ENCODE measurements around the gene NTM.

NTM gene

GRCh38 chr11:131895865-131896264, 525.5 kb downstream of the NTM start:
- Histone ChIP-seq H3K36me3 (ENCODE audit: control insufficient read depth in 2 of 2, insufficient read depth in 1 of 2, low read length in 2 of 2) (no peaks in the 10 kb centered on the region), H3K27ac (ENCODE audit: extremely low read depth, low read depth, low read length) (no peak overlapping the region), H3K4me3 (ENCODE audit: low read depth, low read length) (no peak overlapping the region), H3K9me3 (ENCODE audit: control insufficient read depth, insufficient read depth, low read depth, low read length) (no peaks in the 10 kb centered on the region), H3K4me1 (ENCODE audit: control insufficient read depth, insufficient read depth, low read length) (no peaks in the 10 kb centered on the region)
- TF ChIP-seq ZNF132 (tag by site-specific recombination; IDR thresholded peaks at IDR 0.05; ENCODE audit: borderline replicate concordance) (no peak), TCF7L2 (IDR thresholded peaks at IDR 0.05; ENCODE audit: borderline replicate concordance, low read depth, low read length) (no peak), ZEB2 (tag by site-specific recombination; IDR thresholded peaks at IDR 0.05) (no peak), ZNF660 (tag by site-specific recombination; IDR thresholded peaks at IDR 0.05) (no peak), ZNF670 (tag by site-specific recombination; IDR thresholded peaks at IDR 0.05; ENCODE audit: low read depth) (no peak), AEBP2 (tag by site-specific recombination; IDR thresholded peaks at IDR 0.05; ENCODE audit: borderline replicate concordance) (no peak), ZNF121 (tag by site-specific recombination; IDR thresholded peaks at IDR 0.05) (no peak), KLF1 (tag by site-specific recombination; IDR thresholded peaks at IDR 0.05) (no peak), INSM2 (tag by site-specific recombination; IDR thresholded peaks at IDR 0.05) (no peak), ZNF10 (tag by site-specific recombination; IDR thresholded peaks at IDR 0.05) (no peak)
- ChIA-PET CTCF (interaction anchor here (0.6 to 1.0 kb wide), 2 partner anchors 16 to 684 kb away, joined by 3 read pairs; no protein-coding TSS in a partner anchor), POLR2A (no interaction called here)

- Histone ChIP-seq H3K27ac (ENCODE audit: extremely low read depth, low read depth, low read length) (no peak overlapping the region), H3K4me1 (ENCODE audit: control insufficient read depth, insufficient read depth, low read length) (no peaks in the 10 kb centered on the region), H3K36me3 (ENCODE audit: control insufficient read depth in 2 of 2, insufficient read depth in 1 of 2, low read length in 2 of 2) (no peaks in the 10 kb centered on the region), H3K9me3 (ENCODE audit: control insufficient read depth, insufficient read depth, low read depth, low read length) (no peaks in the 10 kb centered on the region), H3K4me3 (ENCODE audit: low read depth, low read length) (no peak overlapping the region)
- no peak for TF ChIP-seq ZNF146 (tag by site-specific recombination; IDR thresholded peaks at IDR 0.05)
- CTCF ChIA-PET: no interaction called here
- POLR2A ChIA-PET: no interaction called here
Observed at GRCh38 chr11:131896978-131897615, 526.7 kb downstream of the NTM start.

- CTCF ChIA-PET: no interaction called here
- no peak overlapping the region for H3K4me3 ChIP-seq (ENCODE audit: low read depth, low read length)
- H3K27ac ChIP-seq (ENCODE audit: extremely low read depth, low read depth, low read length): no peak overlapping the region
- POLR2A ChIA-PET: no interaction called here
- H3K4me1 ChIP-seq (ENCODE audit: control insufficient read depth, insufficient read depth, low read length): no peaks in the 10 kb centered on the region
- no peaks in the 10 kb centered on the region for H3K36me3 ChIP-seq (ENCODE audit: control insufficient read depth in 2 of 2, insufficient read depth in 1 of 2, low read length in 2 of 2)
- no peaks in the 10 kb centered on the region for H3K9me3 ChIP-seq (ENCODE audit: control insufficient read depth, insufficient read depth, low read depth, low read length)
- TF ChIP-seq ZNF138 (tag by site-specific recombination; IDR thresholded peaks at IDR 0.05; ENCODE audit: borderline replicate concordance) (no peak), ZNF585B (tag by site-specific recombination; IDR thresholded peaks at IDR 0.05) (no peak), ZNF658 (tag by site-specific recombination; IDR thresholded peaks at IDR 0.05) (no peak), ZNF140 (tag by site-specific recombination; IDR thresholded peaks at IDR 0.05) (no peak), ZNF501 (tag by site-specific recombination; IDR thresholded peaks at IDR 0.05) (no peak), KLF17 (tag by site-specific recombination; IDR thresholded peaks at IDR 0.05) (no peak), ZNF830 (tag by site-specific recombination; IDR thresholded peaks at IDR 0.05; ENCODE audit: low read depth) (no peak), ZNF707 (tag by site-specific recombination; IDR thresholded peaks at IDR 0.05) (no peak), ZNF157 (tag by site-specific recombination; IDR thresholded peaks at IDR 0.05) (no peak), ZNF518A (tag by site-specific recombination; conservative IDR thresholded peaks at IDR 0.05; ENCODE audit: low read depth) (no peak), ZNF513 (tag by site-specific recombination; IDR thresholded peaks at IDR 0.05) (no peak)
Observed at GRCh38 chr11:131897956-131898355, 527.5 kb downstream of the NTM start.

All from HEK293 (cell line).